ENCODE results near the gene PPP2R5C.
"Not testable (repeated sequence)": the region's sequence is repeated elsewhere in the genome, so short reads cannot be mapped to it uniquely, and the experiment has no call there.

The PPP2R5C gene

GRCh38 chr14:101761032-101761880 lies at the start of gene PPP2R5C:
Gene PPP2R5C, plus strand, starts transcription at chr14:101761709. Its CDS starts 185 bp downstream, at chr14:101761894.
- DNase-seq, result peak; percentile 90 to 98 (median 94)

- not testable (repeated sequence) for DNase-seq
These were observed 49.7 kb upstream of the PPP2R5C start for GRCh38 chr14:101711857-101712233.

GRCh38 chr14:101712341-101712740 lies 49.2 kb upstream of the PPP2R5C start:
- not testable (repeated sequence) for DNase-seq

GRCh38 chr14:101713091-101713490 lies 48.4 kb upstream of the PPP2R5C start:
- DNase-seq, result not testable (repeated sequence)

GRCh38 chr14:101713621-101714349 lies 47.7 kb upstream of the PPP2R5C start:
- no peak for DNase-seq

GRCh38 chr14:101714394-101714793 lies 47.1 kb upstream of the PPP2R5C start:
- DNase-seq, result no peak

GRCh38 chr14:101715210-101716076 lies 46.1 kb upstream of the PPP2R5C start:
- DNase-seq, result no peak

GRCh38 chr14:101716077-101716950 lies 45.2 kb upstream of the PPP2R5C start:
- DNase-seq, result no peak

GRCh38 chr14:101716956-101717662 lies 44.4 kb upstream of the PPP2R5C start:
- DNase-seq, result no peak

- DNase-seq, result no peak
These were observed 43.6 kb upstream of the PPP2R5C start for GRCh38 chr14:101717663-101718490.

GRCh38 chr14:101719045-101719645 lies 42.4 kb upstream of the PPP2R5C start:
- no peak for DNase-seq

- no peak for DNase-seq
These were observed 41.8 kb upstream of the PPP2R5C start for GRCh38 chr14:101719708-101720107.

- DNase-seq, result peak in 1 of 3 donors; percentile 20
These were observed 40.4 kb upstream of the PPP2R5C start for GRCh38 chr14:101721111-101721510.

- peak; percentile 70 to 80 (median 73) for DNase-seq
These were observed 39.4 kb upstream of the PPP2R5C start for GRCh38 chr14:101721951-101722661.

- no peak for DNase-seq
These were observed 38.4 kb upstream of the PPP2R5C start for GRCh38 chr14:101723061-101723595.

GRCh38 chr14:101725652-101726051 lies 35.9 kb upstream of the PPP2R5C start:
- peak; percentile 46 to 75 (median 71) for DNase-seq

GRCh38 chr14:101726295-101726953 lies 35.1 kb upstream of the PPP2R5C start:
- no peak for DNase-seq

- DNase-seq, result no peak
These were observed 34.6 kb upstream of the PPP2R5C start for GRCh38 chr14:101726954-101727302.
